Measurements from ENCODE around the gene JAM2. TPM values are rescaled to one million over a fixed set of nuclear protein-coding genes. Genes with fewer than 3 reads are reported as not detected.
"Not testable (repeated sequence)": the region's sequence is repeated elsewhere in the genome, so short reads cannot be mapped to it uniquely, and the experiment has no call there.

Gene JAM2
- total RNA-seq, 1 donor from 2014 or later = 9.1 TPM

DNA sequence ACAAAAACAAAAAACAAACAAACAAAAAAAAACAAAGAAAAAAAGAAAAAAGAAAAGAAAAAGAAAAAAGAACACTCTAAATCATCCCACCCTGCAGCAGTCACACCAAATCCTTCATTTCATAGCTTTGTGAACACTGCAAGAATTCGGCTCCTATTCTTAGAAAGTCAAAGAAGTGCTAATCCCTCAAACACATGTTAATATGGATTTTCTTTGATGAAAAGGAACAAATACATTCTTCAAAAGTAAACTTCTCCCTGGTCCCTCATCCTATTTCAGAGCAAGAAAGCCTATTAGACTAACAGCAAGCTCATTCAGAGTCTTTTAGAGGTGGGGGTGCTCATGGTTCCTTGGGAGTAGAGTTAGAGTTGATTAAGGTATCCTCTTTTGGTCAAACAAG is 24.6 kb upstream of the JAM2 start:
- intact Hi-C loops (cut with DNase I) = no loop called here
- Histone ChIP-seq H3K27me3 (no peaks in the 10 kb centered on the region), H3K36me3 (no peaks in the 10 kb centered on the region)

DNA sequence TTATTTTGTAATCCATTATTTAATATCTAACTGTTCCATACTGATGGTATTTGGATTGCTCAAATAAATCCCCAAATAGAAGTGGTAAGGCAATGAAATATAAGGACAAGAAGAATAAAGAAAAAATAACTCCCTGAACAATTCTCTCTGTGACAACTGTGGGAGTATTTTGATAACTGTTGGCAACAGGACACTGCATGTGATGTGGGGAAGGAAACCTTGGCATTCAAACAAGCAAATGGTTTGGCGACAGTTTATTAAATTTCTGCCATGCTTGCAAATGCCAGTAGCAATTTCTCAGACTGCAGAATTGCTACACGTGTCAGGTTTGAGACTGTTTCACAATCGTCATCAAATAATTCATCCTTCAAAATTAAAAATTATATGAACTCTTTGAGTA is 23.2 kb upstream of the JAM2 start:
- H3K4me3 ChIP-seq = no peak overlapping the region
- DNase-seq (ENCODE audit: extremely low spot score in 2 of 2) = no peak
- TF ChIP-seq POLR2AphosphoS5 (IDR thresholded peaks at IDR 0.05; ENCODE audit: insufficient read depth in 1 of 2, low read depth in 1 of 2) = peak in 1 of 2 donors; percentile 40
- TF ChIP-seq POLR2A (IDR thresholded peaks at IDR 0.05) = no peak
- H3K27me3 ChIP-seq = no peaks in the 10 kb centered on the region
- H3K36me3 ChIP-seq = no peaks in the 10 kb centered on the region
- intact Hi-C loops (cut with DNase I) = no loop called here
- no peaks in the 10 kb centered on the region for H3K9me3 ChIP-seq
- no peaks in the 10 kb centered on the region for H3K4me1 ChIP-seq
- H3K27ac ChIP-seq = no peak overlapping the region

More for the DNA sequence above, 24.6 kb upstream of the JAM2 start:
- no peak for DNase-seq (ENCODE audit: extremely low spot score in 2 of 2)
- H3K4me3 ChIP-seq = no peak overlapping the region
- no peaks in the 10 kb centered on the region for H3K9me3 ChIP-seq
- no peaks in the 10 kb centered on the region for H3K4me1 ChIP-seq
- TF ChIP-seq, protein P1, sequence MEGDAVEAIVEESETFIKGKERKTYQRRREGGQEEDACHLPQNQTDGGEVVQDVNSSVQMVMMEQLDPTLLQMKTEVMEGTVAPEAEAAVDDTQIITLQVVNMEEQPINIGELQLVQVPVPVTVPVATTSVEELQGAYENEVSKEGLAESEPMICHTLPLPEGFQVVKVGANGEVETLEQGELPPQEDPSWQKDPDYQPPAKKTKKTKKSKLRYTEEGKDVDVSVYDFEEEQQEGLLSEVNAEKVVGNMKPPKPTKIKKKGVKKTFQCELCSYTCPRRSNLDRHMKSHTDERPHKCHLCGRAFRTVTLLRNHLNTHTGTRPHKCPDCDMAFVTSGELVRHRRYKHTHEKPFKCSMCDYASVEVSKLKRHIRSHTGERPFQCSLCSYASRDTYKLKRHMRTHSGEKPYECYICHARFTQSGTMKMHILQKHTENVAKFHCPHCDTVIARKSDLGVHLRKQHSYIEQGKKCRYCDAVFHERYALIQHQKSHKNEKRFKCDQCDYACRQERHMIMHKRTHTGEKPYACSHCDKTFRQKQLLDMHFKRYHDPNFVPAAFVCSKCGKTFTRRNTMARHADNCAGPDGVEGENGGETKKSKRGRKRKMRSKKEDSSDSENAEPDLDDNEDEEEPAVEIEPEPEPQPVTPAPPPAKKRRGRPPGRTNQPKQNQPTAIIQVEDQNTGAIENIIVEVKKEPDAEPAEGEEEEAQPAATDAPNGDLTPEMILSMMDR (IDR thresholded peaks at IDR 0.05) = no peak
- no peak for TF ChIP-seq POLR2A (IDR thresholded peaks at IDR 0.05)
- no peak for TF ChIP-seq POLR2AphosphoS5 (IDR thresholded peaks at IDR 0.05; ENCODE audit: insufficient read depth in 1 of 2, low read depth in 1 of 2)
- H3K27ac ChIP-seq = no peak overlapping the region

DNA sequence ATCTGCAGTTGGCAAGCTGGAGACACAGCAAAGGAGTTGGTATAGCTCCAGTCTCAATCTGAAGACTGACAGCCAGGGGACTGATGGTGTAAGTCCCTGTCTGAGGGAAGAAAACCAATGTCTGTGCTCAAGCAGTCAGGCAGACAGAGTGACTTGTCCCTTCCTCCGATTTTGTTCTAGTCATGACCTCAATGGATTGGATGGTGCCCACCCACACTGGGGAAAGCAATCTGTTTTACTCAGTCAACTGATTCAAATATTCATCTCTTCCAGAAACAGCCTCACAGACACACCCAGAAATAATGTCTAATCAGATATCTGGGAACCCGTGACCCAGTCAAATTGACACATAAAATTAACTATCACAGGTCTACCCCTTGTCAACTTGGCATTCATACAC is 19.9 kb upstream of the JAM2 start:
- intact Hi-C loops (cut with DNase I) = no loop called here

DNA sequence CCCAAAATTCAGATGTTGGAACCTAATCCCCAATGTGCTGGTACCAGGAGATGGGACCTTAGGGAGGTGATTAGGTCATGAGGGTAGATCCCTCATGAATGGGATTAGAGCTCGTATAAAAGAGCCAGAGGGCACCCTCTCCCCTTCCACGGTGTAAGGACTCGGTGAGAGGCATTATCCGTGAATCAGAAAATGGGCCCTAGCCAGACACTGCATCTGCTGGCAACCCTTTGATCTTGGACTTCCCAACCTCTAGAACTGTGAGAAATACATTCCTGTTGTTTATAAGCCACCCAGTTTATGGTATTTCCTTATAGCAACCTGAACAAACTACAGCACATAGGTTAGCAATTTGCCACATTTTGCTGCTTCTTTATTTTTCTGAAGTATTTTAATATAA is 14.5 kb upstream of the JAM2 start:
- intact Hi-C loops (cut with DNase I) = no loop called here
- H3K4me1 ChIP-seq = no peaks in the 10 kb centered on the region
- TF ChIP-seq, protein P1 (IDR thresholded peaks at IDR 0.05) = no peak
- TF ChIP-seq POLR2A (IDR thresholded peaks at IDR 0.05) (no peak), POLR2AphosphoS5 (IDR thresholded peaks at IDR 0.05; ENCODE audit: insufficient read depth in 1 of 2, low read depth in 1 of 2) (no peak)

More for the DNA sequence above, 19.9 kb upstream of the JAM2 start:
- DNase-seq (ENCODE audit: extremely low spot score in 2 of 2) = no peak
- Histone ChIP-seq H3K9me3 (no peaks in the 10 kb centered on the region), H3K36me3 (no peaks in the 10 kb centered on the region), H3K27ac (no peak overlapping the region), H3K4me1 (no peaks in the 10 kb centered on the region), H3K27me3 (no peaks in the 10 kb centered on the region), H3K4me3 (no peak overlapping the region)
- no peak for TF ChIP-seq POLR2AphosphoS5 (IDR thresholded peaks at IDR 0.05; ENCODE audit: insufficient read depth in 1 of 2, low read depth in 1 of 2)
- TF ChIP-seq POLR2A (IDR thresholded peaks at IDR 0.05) = no peak
- TF ChIP-seq, protein P1 (IDR thresholded peaks at IDR 0.05) = no peak

DNA sequence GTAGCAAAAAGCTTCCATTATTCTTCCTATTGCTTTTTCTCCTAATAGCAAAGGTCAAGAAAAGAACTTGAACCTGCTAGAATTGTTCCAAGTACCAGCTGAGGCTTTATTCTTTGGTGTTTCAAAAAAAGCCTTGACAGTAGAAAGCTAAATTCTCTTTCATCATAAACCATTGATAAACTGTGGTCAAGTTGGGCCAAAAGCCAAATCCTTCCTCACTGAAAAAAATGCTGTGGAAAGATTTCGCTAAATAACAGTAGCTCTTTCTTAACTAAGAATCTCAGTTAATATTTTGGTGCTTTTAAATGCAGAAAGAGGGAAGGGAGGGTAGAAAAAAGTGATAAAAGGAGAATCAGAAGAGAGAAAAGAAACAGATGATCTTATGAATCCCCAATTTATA is 14.0 kb upstream of the JAM2 start:
- TF ChIP-seq POLR2AphosphoS5 (IDR thresholded peaks at IDR 0.05; ENCODE audit: insufficient read depth in 1 of 2, low read depth in 1 of 2) (no peak), POLR2A (IDR thresholded peaks at IDR 0.05) (no peak)
- TF ChIP-seq, protein P1 (IDR thresholded peaks at IDR 0.05) = no peak
- H3K27me3 ChIP-seq = no peaks in the 10 kb centered on the region
- no peaks in the 10 kb centered on the region for H3K4me1 ChIP-seq
- DNase-seq (ENCODE audit: extremely low spot score in 2 of 2) = no peak
- no peaks in the 10 kb centered on the region for H3K9me3 ChIP-seq
- intact Hi-C loops (cut with DNase I) = no loop called here
- no peak overlapping the region for H3K4me3 ChIP-seq
- H3K36me3 ChIP-seq = no peaks in the 10 kb centered on the region
- no peak overlapping the region for H3K27ac ChIP-seq

More for the DNA sequence above, 14.5 kb upstream of the JAM2 start:
- Histone ChIP-seq H3K4me3 (no peak overlapping the region), H3K27ac (no peak overlapping the region), H3K36me3 (no peaks in the 10 kb centered on the region), H3K9me3 (no peaks in the 10 kb centered on the region), H3K27me3 (no peaks in the 10 kb centered on the region)
- no peak for DNase-seq (ENCODE audit: extremely low spot score in 2 of 2)

DNA sequence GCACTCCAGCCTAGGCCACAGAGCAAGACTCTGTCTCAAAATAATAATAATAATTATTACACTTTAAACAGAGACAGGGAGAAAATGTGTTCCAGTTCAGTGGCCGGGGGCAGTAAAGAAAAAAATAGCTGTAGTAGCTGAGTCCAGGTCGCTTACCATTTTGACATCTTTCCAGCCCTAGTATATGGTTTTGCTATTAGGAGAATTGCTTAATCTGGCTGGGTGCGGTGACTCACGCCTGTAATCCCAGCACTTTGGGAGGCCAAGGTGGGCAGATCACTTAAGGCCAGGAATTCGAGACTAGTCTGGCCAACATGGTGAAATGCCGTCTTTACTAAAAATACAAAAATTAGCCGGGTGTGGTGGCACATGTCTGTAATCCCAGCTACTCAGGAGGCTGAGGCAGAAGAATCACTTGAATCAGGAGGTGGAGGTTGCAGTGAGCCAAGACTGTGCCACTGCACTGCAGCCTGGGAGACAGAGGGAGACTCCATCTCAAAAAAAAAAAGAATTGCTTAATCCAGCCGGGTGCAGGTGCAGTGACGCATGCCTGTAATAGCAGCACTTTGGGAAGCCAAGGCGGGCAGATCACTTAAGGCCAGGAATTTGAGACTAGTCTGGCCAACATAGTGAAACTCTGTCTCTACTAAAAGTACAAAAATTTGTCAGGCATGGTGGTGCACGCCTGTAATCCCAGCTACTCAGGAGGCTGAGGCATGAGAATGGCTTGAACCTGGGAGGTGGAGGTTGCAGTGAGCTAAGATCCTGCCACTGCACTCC is 13.1 kb upstream of the JAM2 start:
- DNase-seq (ENCODE audit: extremely low spot score in 2 of 2); H3K27ac ChIP-seq; H3K4me1 ChIP-seq; H3K36me3 ChIP-seq; H3K4me3 ChIP-seq; intact Hi-C loops (cut with DNase I); H3K27me3 ChIP-seq; H3K9me3 ChIP-seq: not testable (repeated sequence)

All from vagina (tissue), 2 donors.